Non-pigmented ciliary epithelial cell (primary cell): ENCODE measurements around the gene KCND1.

Experiments
- DNase-seq: peaks from one replicate; pipeline ENCODE4 v3.0.0-alpha.2; 2010; ENCODE audit warnings: low read depth

The KCND1 gene

DNA sequence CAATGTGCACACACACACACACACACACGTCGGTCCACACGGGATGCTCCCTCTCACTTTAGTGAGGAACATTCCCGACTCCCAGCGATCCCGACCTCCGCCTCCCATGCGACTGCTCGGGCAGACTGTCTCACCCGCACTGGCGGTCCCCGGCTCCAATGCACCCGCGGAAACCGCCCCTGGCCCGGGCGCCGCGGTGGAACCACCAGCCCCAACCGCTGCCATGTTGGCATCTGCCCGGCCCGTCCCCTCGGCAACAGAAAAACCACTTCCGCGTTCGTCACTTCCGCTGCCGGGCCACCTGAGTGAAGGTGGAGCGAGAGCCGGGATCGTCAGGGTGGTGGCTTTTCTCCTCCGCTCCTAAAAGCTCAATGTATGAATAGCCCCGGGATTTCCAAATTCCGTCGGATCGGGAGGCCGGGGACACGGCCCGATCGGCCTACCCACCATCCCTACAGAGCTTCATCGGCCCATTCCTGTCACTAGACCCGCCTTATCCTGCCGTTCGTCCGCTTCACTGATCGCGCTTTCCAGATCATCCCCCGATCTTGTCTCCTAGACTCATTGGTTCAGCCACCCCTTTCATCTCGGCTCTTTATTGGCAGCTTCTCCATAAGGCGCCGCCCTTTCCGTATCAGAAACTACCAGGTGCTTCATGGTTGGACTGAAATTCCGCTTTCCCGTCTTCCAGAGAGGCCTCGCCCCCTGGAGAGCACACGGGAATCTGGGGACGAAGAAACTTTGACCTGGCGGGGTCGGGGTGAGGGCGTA, 60.0 kb downstream of the KCND1 start, which contains the start of gene SLC35A2:
Gene SLC35A2 (minus strand): TSS at position 235 of the 771 bp plus-strand sequence. CDS start 10 bp downstream, at position 225.
- no peak for DNase-seq
